ENCODE results near the gene CFAP73.
A peak's percentile ranks its signal among the peaks of the same experiment; 100 is the strongest.

CFAP73 gene

GRCh38 chr12:113155646-113156045, 6.1 kb downstream of the CFAP73 start:
- no peak overlapping the region for H4K12ac ChIP-seq (ENCODE audit: low read depth, low read length)
- H2AK5ac ChIP-seq (ENCODE audit: low read length), result no peak overlapping the region
- peaks cover 30 to 34% of the 10 kb centered on the region in 2 experiments for H3K36me3 ChIP-seq (ENCODE audit: control insufficient read depth in 1 of 2, insufficient read depth in 2 of 2, low read length in 2 of 2)
- no peak overlapping the region for H3K14ac ChIP-seq (ENCODE audit: low read length)
- no peak overlapping the region for H3K23ac ChIP-seq (ENCODE audit: low read length)
- H3K9ac ChIP-seq (ENCODE audit: low read length), result no peak overlapping the region
- H2AFZ ChIP-seq (ENCODE audit: insufficient read depth, low read length, poor library complexity), result no peak overlapping the region
- no peak overlapping the region for H3K18ac ChIP-seq (ENCODE audit: low read length)
- H3K4me3 ChIP-seq (ENCODE audit: low read depth, low read length), result no peak overlapping the region
- H3K27ac ChIP-seq (ENCODE audit: low read depth, low read length), result no peak overlapping the region
- WGBS (ENCODE audit: extremely low coverage, insufficient coverage, insufficient read length), result no CpG with 5 or more reads among the region's 7 CpGs
- H4K8ac ChIP-seq (ENCODE audit: low read depth, low read length), result no peak overlapping the region
- no peak overlapping the region for H2BK12ac ChIP-seq (ENCODE audit: low read length)
- no peaks in the 10 kb centered on the region for H3K9me3 ChIP-seq (ENCODE audit: insufficient read depth, low read depth, low read length)
- no peaks in the 10 kb centered on the region for H3K79me1 ChIP-seq (ENCODE audit: low read length)
- no peak overlapping the region for H2BK120ac ChIP-seq (ENCODE audit: insufficient read depth, low read length, poor library complexity)
- no peak overlapping the region for H3K4ac ChIP-seq (ENCODE audit: low read depth, low read length)
- peaks cover 27% of the 10 kb centered on the region for H3K27me3 ChIP-seq (ENCODE audit: insufficient read depth, low read length)
- no peak overlapping the region for H4K91ac ChIP-seq (ENCODE audit: low read depth, low read length)
- no peak overlapping the region for H3K4me2 ChIP-seq (ENCODE audit: low read length)
- H2BK5ac ChIP-seq (ENCODE audit: low read depth, low read length, poor library complexity), result no peak overlapping the region
- no peak for DNase-seq
- no peaks in the 10 kb centered on the region for H3K79me2 ChIP-seq (ENCODE audit: control insufficient read depth, insufficient read depth, low read length, poor library complexity)
- peaks cover 0 to 8% of the 10 kb centered on the region in 2 experiments for H3K4me1 ChIP-seq (ENCODE audit: control insufficient read depth in 1 of 2, insufficient read depth in 2 of 2, low read length in 2 of 2)

DNA sequence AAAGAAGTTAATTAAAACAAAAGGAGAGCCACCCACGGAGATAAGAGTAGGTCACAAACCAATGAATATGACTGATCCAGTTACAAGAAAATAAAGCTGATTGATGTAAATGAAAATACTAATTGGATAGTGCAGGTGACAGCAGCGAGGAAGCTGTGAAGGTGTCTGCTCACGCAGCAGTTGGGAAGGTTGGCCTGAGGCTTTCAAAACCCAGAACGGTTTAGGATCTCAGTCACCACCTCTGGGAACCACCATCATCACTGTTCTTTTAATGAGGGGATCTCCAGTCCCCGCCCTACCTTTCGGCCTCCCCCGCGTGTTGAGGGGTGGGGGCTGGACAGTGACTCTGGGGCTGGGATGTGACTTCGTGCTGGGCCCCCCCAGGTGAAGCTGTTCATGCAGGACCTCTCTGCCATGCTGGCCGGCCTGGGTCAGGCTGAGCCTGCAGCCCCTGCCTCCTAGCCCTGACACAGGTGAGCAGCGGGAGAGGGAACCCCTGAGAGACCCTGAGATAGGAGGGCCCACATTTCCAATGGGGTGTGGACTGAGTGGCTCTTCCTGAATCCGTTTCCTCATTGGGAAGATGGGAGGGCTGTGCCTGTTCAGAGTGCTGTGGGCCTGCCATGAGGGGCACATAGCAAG, 7.8 kb downstream of the CFAP73 start:
- no peaks in the 10 kb centered on the region for H3K79me2 ChIP-seq (ENCODE audit: control insufficient read depth, insufficient read depth, low read length, poor library complexity)
- no peak overlapping the region for H2BK120ac ChIP-seq (ENCODE audit: insufficient read depth, low read length, poor library complexity)
- DNase-seq, result no peak
- no peak overlapping the region for H3K14ac ChIP-seq (ENCODE audit: low read length)
- no peak overlapping the region for H3K4me2 ChIP-seq (ENCODE audit: low read length)
- H2BK12ac ChIP-seq (ENCODE audit: low read length), result no peak overlapping the region
- no peak overlapping the region for H3K4ac ChIP-seq (ENCODE audit: low read depth, low read length)
- H2AFZ ChIP-seq (ENCODE audit: insufficient read depth, low read length, poor library complexity), result no peak overlapping the region
- H4K12ac ChIP-seq (ENCODE audit: low read depth, low read length), result no peak overlapping the region
- H3K4me3 ChIP-seq (ENCODE audit: low read depth, low read length), result no peak overlapping the region
- H4K91ac ChIP-seq (ENCODE audit: low read depth, low read length), result no peak overlapping the region
- peaks cover 42 to 45% of the 10 kb centered on the region in 2 experiments for H3K36me3 ChIP-seq (ENCODE audit: control insufficient read depth in 1 of 2, insufficient read depth in 2 of 2, low read length in 2 of 2)
- no peak overlapping the region for H4K8ac ChIP-seq (ENCODE audit: low read depth, low read length)
- H3K9ac ChIP-seq (ENCODE audit: low read length), result no peak overlapping the region
- peaks cover 0 to 8% of the 10 kb centered on the region in 2 experiments for H3K4me1 ChIP-seq (ENCODE audit: control insufficient read depth in 1 of 2, insufficient read depth in 2 of 2, low read length in 2 of 2)
- no peaks in the 10 kb centered on the region for H3K79me1 ChIP-seq (ENCODE audit: low read length)
- peaks cover 24% of the 10 kb centered on the region for H3K27me3 ChIP-seq (ENCODE audit: insufficient read depth, low read length)
- no peak overlapping the region for H3K27ac ChIP-seq (ENCODE audit: low read depth, low read length)
- H2AK5ac ChIP-seq (ENCODE audit: low read length), result no peak overlapping the region
- H3K9me3 ChIP-seq (ENCODE audit: insufficient read depth, low read depth, low read length), result no peaks in the 10 kb centered on the region
- no peak overlapping the region for H3K23ac ChIP-seq (ENCODE audit: low read length)
- H3K18ac ChIP-seq (ENCODE audit: low read length), result no peak overlapping the region
- WGBS (ENCODE audit: extremely low coverage, insufficient coverage, insufficient read length), result no CpG with 5 or more reads among the region's 12 CpGs
- H2BK5ac ChIP-seq (ENCODE audit: low read depth, low read length, poor library complexity), result no peak overlapping the region

DNA sequence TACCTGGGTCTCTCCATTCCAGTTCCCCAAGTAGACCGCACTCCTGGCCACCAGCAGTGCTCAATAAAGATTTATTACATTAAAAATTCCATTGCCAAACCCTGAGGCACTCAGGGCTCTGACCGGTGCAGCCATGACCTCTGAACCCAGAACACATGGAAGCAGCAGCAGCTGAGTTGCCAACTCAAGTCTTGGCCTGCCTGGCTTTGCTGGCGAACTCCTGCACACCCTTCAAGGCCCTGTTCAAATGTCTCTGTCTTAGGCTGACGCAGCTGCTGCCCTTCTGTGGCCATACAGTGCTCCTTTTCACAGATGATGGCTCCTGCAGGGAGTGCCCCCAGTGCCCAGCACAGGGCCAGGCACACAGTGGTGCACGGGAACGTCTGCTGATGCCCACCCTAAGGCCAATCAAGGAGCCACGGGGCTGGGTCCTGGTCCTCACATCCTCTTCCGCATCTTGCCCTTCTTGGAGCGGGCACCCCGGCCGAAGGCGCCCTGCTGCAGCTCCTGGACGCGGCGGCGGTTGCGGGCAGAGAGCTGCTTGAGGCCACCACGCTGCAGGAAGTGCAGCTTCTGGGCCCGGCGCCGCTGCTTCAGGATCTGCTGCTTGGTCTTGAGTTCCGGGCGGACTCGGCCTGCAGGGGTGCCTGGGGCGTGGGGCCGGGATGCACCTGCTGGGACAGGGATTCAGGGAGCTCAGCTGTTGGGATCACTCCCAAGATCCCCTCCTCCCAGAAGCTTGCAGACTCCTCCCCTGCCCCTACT, 9.1 kb downstream of the CFAP73 start:
- H2AK5ac ChIP-seq (ENCODE audit: low read length), result no peak overlapping the region
- H3K18ac ChIP-seq (ENCODE audit: low read length), result no peak overlapping the region
- no peak overlapping the region for H3K4me2 ChIP-seq (ENCODE audit: low read length)
- no CpG with 5 or more reads among the region's 26 CpGs for WGBS (ENCODE audit: extremely low coverage, insufficient coverage, insufficient read length)
- peaks cover 17% of the 10 kb centered on the region for H3K27me3 ChIP-seq (ENCODE audit: insufficient read depth, low read length)
- no peak overlapping the region for H3K4ac ChIP-seq (ENCODE audit: low read depth, low read length)
- H2BK120ac ChIP-seq (ENCODE audit: insufficient read depth, low read length, poor library complexity), result no peak overlapping the region
- H3K79me2 ChIP-seq (ENCODE audit: control insufficient read depth, insufficient read depth, low read length, poor library complexity), result no peaks in the 10 kb centered on the region
- H3K36me3 ChIP-seq (ENCODE audit: control insufficient read depth in 1 of 2, insufficient read depth in 2 of 2, low read length in 2 of 2), result peaks cover 53 to 58% of the 10 kb centered on the region in 2 experiments
- no peaks in the 10 kb centered on the region for H3K9me3 ChIP-seq (ENCODE audit: insufficient read depth, low read depth, low read length)
- no peak overlapping the region for H2BK5ac ChIP-seq (ENCODE audit: low read depth, low read length, poor library complexity)
- H4K91ac ChIP-seq (ENCODE audit: low read depth, low read length), result no peak overlapping the region
- no peak for DNase-seq
- H3K27ac ChIP-seq (ENCODE audit: low read depth, low read length), result no peak overlapping the region
- no peak overlapping the region for H4K8ac ChIP-seq (ENCODE audit: low read depth, low read length)
- no peak overlapping the region for H3K9ac ChIP-seq (ENCODE audit: low read length)
- H2BK12ac ChIP-seq (ENCODE audit: low read length), result no peak overlapping the region
- H4K12ac ChIP-seq (ENCODE audit: low read depth, low read length), result no peak overlapping the region
- no peak overlapping the region for H2AFZ ChIP-seq (ENCODE audit: insufficient read depth, low read length, poor library complexity)
- H3K23ac ChIP-seq (ENCODE audit: low read length), result no peak overlapping the region
- no peak overlapping the region for H3K4me3 ChIP-seq (ENCODE audit: low read depth, low read length)
- H3K79me1 ChIP-seq (ENCODE audit: low read length), result no peaks in the 10 kb centered on the region
- H3K4me1 ChIP-seq (ENCODE audit: control insufficient read depth in 1 of 2, insufficient read depth in 2 of 2, low read length in 2 of 2), result peaks cover 0 to 5% of the 10 kb centered on the region in 2 experiments
- no peak overlapping the region for H3K14ac ChIP-seq (ENCODE audit: low read length)

DNA sequence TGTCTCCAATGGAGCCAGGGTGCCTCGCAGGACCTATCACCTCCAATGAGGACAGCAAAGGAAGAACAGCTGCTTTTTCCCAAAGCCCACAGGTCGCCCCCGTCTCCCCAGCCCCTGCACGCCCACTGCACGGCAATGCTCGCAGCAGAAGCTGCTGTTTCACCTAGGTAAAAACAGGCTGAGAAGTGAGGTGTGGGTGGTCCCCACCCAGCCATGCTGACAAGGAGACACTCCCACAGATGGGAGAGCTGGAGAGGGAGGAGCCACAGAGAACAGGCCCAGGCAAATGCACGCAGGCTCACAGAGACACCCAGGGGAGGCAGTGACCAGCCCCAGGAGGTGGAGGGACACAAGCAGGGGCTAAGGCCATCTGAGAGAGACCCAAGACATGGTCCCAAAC, 10.4 kb downstream of the CFAP73 start:
- no peak overlapping the region for H3K23ac ChIP-seq (ENCODE audit: low read length)
- H3K4ac ChIP-seq (ENCODE audit: low read depth, low read length), result no peak overlapping the region
- no peak overlapping the region for H4K12ac ChIP-seq (ENCODE audit: low read depth, low read length)
- H2AK5ac ChIP-seq (ENCODE audit: low read length), result no peak overlapping the region
- H2AFZ ChIP-seq (ENCODE audit: insufficient read depth, low read length, poor library complexity), result no peak overlapping the region
- H2BK12ac ChIP-seq (ENCODE audit: low read length), result no peak overlapping the region
- H4K8ac ChIP-seq (ENCODE audit: low read depth, low read length), result no peak overlapping the region
- peak overlapping the region; percentile 16 for H4K91ac ChIP-seq (ENCODE audit: low read depth, low read length)
- no peak overlapping the region for H3K4me3 ChIP-seq (ENCODE audit: low read depth, low read length)
- H2BK5ac ChIP-seq (ENCODE audit: low read depth, low read length, poor library complexity), result no peak overlapping the region
- H3K9me3 ChIP-seq (ENCODE audit: insufficient read depth, low read depth, low read length), result no peaks in the 10 kb centered on the region
- no peak overlapping the region for H3K27ac ChIP-seq (ENCODE audit: low read depth, low read length)
- H3K18ac ChIP-seq (ENCODE audit: low read length), result no peak overlapping the region
- WGBS (ENCODE audit: extremely low coverage, insufficient coverage, insufficient read length), result no CpG with 5 or more reads among the region's 7 CpGs
- H3K9ac ChIP-seq (ENCODE audit: low read length), result no peak overlapping the region
- H3K79me2 ChIP-seq (ENCODE audit: control insufficient read depth, insufficient read depth, low read length, poor library complexity), result no peaks in the 10 kb centered on the region
- peaks cover 5% of the 10 kb centered on the region for H3K27me3 ChIP-seq (ENCODE audit: insufficient read depth, low read length)
- no peaks in the 10 kb centered on the region for H3K79me1 ChIP-seq (ENCODE audit: low read length)
- H2BK120ac ChIP-seq (ENCODE audit: insufficient read depth, low read length, poor library complexity), result peak overlapping the region; percentile 5
- H3K36me3 ChIP-seq (ENCODE audit: control insufficient read depth in 1 of 2, insufficient read depth in 2 of 2, low read length in 2 of 2), result peaks cover 62 to 65% of the 10 kb centered on the region in 2 experiments
- no peak overlapping the region for H3K4me2 ChIP-seq (ENCODE audit: low read length)
- no peak overlapping the region for H3K14ac ChIP-seq (ENCODE audit: low read length)
- DNase-seq, result no peak
- no peaks in the 10 kb centered on the region for H3K4me1 ChIP-seq (ENCODE audit: control insufficient read depth in 1 of 2, insufficient read depth in 2 of 2, low read length in 2 of 2)
